K562 (cell line): Measurements from ENCODE around the gene HRH3. TPM values are rescaled to one million over a fixed set of nuclear protein-coding genes. Genes with fewer than 3 reads are reported as not detected.
A peak's percentile ranks its signal among the peaks of the same experiment; 100 is the strongest.

Source experiments
- ATAC-seq: fragments of 200-7000 bp; cut with Tn5 transposase; 3 replicates; pipeline ENCODE4 v1.9.1; 2020; ENCODE audit warnings: moderate library complexity
- BruUV-seq: library from RNA; stranded (reverse); fragments of 400-500 nt; replicated peaks from 2 replicates; lab custom pipeline; 2021; lab: Mats Ljungman, UMichigan
- CTCF ChIA-PET: fragments of 300-600 bp; formaldehyde crosslinking; extraction: SDS; loops from one replicate; lab custom pipeline; 2021; ENCODE audit warnings: low intra/inter-chr PET ratio; lab: Yijun Ruan, JAX
- POLR2A ChIA-PET: fragments of 300-600, 350-650 bp; sonication (Branson Sonifier 250); formaldehyde crosslinking; extraction: SDS; loops from one replicate; lab custom pipeline; 2021; ENCODE audit warnings: antibody characterized with exemption, inconsistent platforms; lab: Yijun Ruan, JAX
- DNase-seq, 4 experiments: peaks; one replicate each; pipeline versions ENCODE4 v3.0.0 to v3.0.0-alpha.2; 2011 to 2018; ENCODE audit warnings: low spot score in 3 of 4, mixed read lengths in 3 of 4; ENCODE audit errors: extremely low read depth in 1 of 4
- FAIRE-seq: peaks from 2 replicates; lab custom pipeline; 2011; peaks lifted over from hg19 to GRCh38; lab: Jason Lieb, UNC
- H2AFZ ChIP-seq: 2 replicates; pipeline ENCODE4 v1.6.0; 2011; ENCODE audit warnings: low read depth, low read length, control low read depth, inconsistent platforms
- H3K27ac ChIP-seq: fragments of 200-600 bp; 3 replicates; pipeline ENCODE4 v1.8.0; 2011; ENCODE audit warnings: low read depth, mild to moderate bottlenecking, control low read depth, inconsistent platforms, low read length, moderate library complexity, mixed read lengths; ENCODE audit errors: extremely low read depth
- H3K27me3 ChIP-seq, 2 experiments: fragments of 300-600 bp in 1 of 2; 2 replicates in 1 of 2; 3 replicates in 1 of 2; pipeline versions ENCODE4 v1.6.0 to v1.8.0; 2011; ENCODE audit warnings: inconsistent platforms in 2 of 2, low read length in 2 of 2, mild to moderate bottlenecking in 1 of 2, mixed read lengths in 1 of 2, moderate library complexity in 1 of 2; ENCODE audit not compliant: control insufficient read depth in 2 of 2, insufficient read depth in 2 of 2
- H3K36me3 ChIP-seq: fragments of 300-600 bp; 3 replicates; pipeline ENCODE4 v1.8.0; 2011; ENCODE audit warnings: mild to moderate bottlenecking, low read length, inconsistent platforms; ENCODE audit not compliant: control insufficient read depth, insufficient read depth
- H3K4me1 ChIP-seq, 2 experiments: fragments of 200-600 bp in 1 of 2; replicated peaks in 1 of 2; 2 replicates in 1 of 2; 3 replicates in 1 of 2; pipeline versions ENCODE4 v1.5.1 to v1.8.0; 2011; ENCODE audit warnings: inconsistent platforms in 2 of 2, low read length in 2 of 2, mild to moderate bottlenecking in 1 of 2, mixed read lengths in 1 of 2, moderate library complexity in 1 of 2; ENCODE audit not compliant: control insufficient read depth in 2 of 2, insufficient read depth in 2 of 2
- H3K4me2 ChIP-seq: 2 replicates; pipeline ENCODE4 v1.6.1; 2011; ENCODE audit warnings: low read length, control low read depth, inconsistent platforms, mixed read lengths; ENCODE audit not compliant: insufficient read depth
- H3K4me3 ChIP-seq: fragments of 200-600 bp; sonication (generic), shearing (Covaris generic); 2 replicates; pipeline ENCODE4 v1.5.1; 2016; ENCODE audit warnings: control low read depth, inconsistent platforms
- H3K79me2 ChIP-seq: fragments of 200-600 bp; 3 replicates; pipeline ENCODE4 v1.8.0; 2011; ENCODE audit warnings: low read length, inconsistent platforms; ENCODE audit not compliant: control insufficient read depth, insufficient read depth
- H3K9ac ChIP-seq, 2 experiments: 2 replicates each; pipeline versions ENCODE4 v1.6.0 to v1.6.1; 2011; ENCODE audit warnings: low read depth in 2 of 2, low read length in 2 of 2, control low read depth in 1 of 2, inconsistent platforms in 1 of 2, mild to moderate bottlenecking in 1 of 2, mixed read lengths in 1 of 2; ENCODE audit not compliant: insufficient read depth in 1 of 2
- H3K9me1 ChIP-seq: one replicate; pipeline ENCODE4 v1.6.0; 2011; ENCODE audit warnings: inconsistent platforms, mild to moderate bottlenecking, low read length, moderate library complexity; ENCODE audit not compliant: control insufficient read depth, insufficient read depth
- H3K9me3 ChIP-seq: replicated peaks from 2 replicates; pipeline ENCODE4 v1.5.1; 2011; ENCODE audit warnings: low read depth, low read length, inconsistent platforms; ENCODE audit not compliant: control insufficient read depth, insufficient read depth
- H4K20me1 ChIP-seq: replicated peaks from 2 replicates; pipeline ENCODE4 v1.6.1; 2011; ENCODE audit warnings: low read length, inconsistent platforms, mixed read lengths; ENCODE audit not compliant: control insufficient read depth, insufficient read depth
- BCL6 ChIP-seq: fragments of 250-450 bp; sonication (Bioruptor Pico); IDR thresholded peaks from 2 replicates; pipeline ENCODE4 v1.4.0; 2020
- CBX8 ChIP-seq: fragments of 200-600 bp; sonication (generic); IDR thresholded peaks from 2 replicates; pipeline ENCODE4 v1.6.1; 2012; ENCODE audit warnings: borderline replicate concordance, mixed run types, low read depth, mild to moderate bottlenecking, moderate library complexity, mixed read lengths, low read length, control low read depth, inconsistent platforms; ENCODE audit not compliant: poor library complexity, severe bottlenecking; ENCODE audit errors: extremely low read depth
- HMGXB4 ChIP-seq: sonication (generic); formaldehyde crosslinking; IDR thresholded peaks from 2 replicates; pipeline ENCODE4 v1.8.1; 2023; ENCODE audit warnings: mild to moderate bottlenecking, missing genetic modification reagents
- JUN ChIP-seq, 2 experiments: sonication (generic) in 1 of 2; formaldehyde crosslinking in 1 of 2; IDR thresholded peaks; 2 replicates each; pipeline versions ENCODE4 v1.6.1 to v1.8.0; 2012 to 2022; ENCODE audit warnings: borderline replicate concordance in 2 of 2, mild to moderate bottlenecking in 2 of 2, improper control_type of control experiment in 1 of 2, low read depth in 1 of 2, low read length in 1 of 2, missing genetic modification reagents in 1 of 2
- MXD1 ChIP-seq: fragments of 250-450 bp; sonication (Bioruptor Pico); IDR thresholded peaks from 2 replicates; pipeline ENCODE4 v1.8.0; 2021; ENCODE audit warnings: borderline replicate concordance, mild to moderate bottlenecking, moderate library complexity; ENCODE audit not compliant: poor library complexity, severe bottlenecking
- NR2C2 ChIP-seq, 2 experiments: fragments of 200-800 bp in 1 of 2; sonication (Bioruptor generic) in 1 of 2; sonication (generic) in 1 of 2; formaldehyde crosslinking in 1 of 2; IDR thresholded peaks; 2 replicates each; pipeline versions ENCODE4 v1.6.1 to v1.8.0; 2016 to 2022; ENCODE audit warnings: mild to moderate bottlenecking in 1 of 2, missing compliant biosample characterization in 1 of 2, missing genetic modification characterization in 1 of 2, missing genetic modification reagents in 1 of 2
- PURB ChIP-seq: sonication (generic); formaldehyde crosslinking; IDR thresholded peaks from 2 replicates; pipeline ENCODE4 v1.9.0; 2021; ENCODE audit warnings: low read depth, mild to moderate bottlenecking, missing genetic modification reagents
- RBM34 ChIP-seq: fragments of 200-400 bp; formaldehyde crosslinking; IDR thresholded peaks from 2 replicates; pipeline ENCODE4 v1.6.1; 2018; ENCODE audit warnings: low read length, borderline replicate concordance; ENCODE audit not compliant: insufficient read depth
- SMARCC2 ChIP-seq: fragments of 450-650 bp; IDR thresholded peaks from 2 replicates; pipeline ENCODE4 v1.6.1; 2017; ENCODE audit warnings: antibody characterized with exemption, moderate library complexity, mild to moderate bottlenecking, low read depth
- TRIM25 ChIP-seq: fragments of 450-650 bp; IDR thresholded peaks from 2 replicates; pipeline ENCODE4 v1.7.0; 2016; ENCODE audit warnings: borderline replicate concordance
- TSC22D4 ChIP-seq: fragments of 450-650 bp; IDR thresholded peaks from 2 replicates; pipeline ENCODE4 v1.6.1; 2016; ENCODE audit warnings: missing genetic modification characterization, missing biosample characterization, control low read depth
- ZC3H4 ChIP-seq: sonication (generic); formaldehyde crosslinking; IDR thresholded peaks from 2 replicates; pipeline ENCODE4 v1.9.0; 2021; ENCODE audit warnings: missing genetic modification reagents, borderline replicate concordance
- ZNF584 ChIP-seq: fragments of 200-800 bp; sonication (Bioruptor generic); IDR thresholded peaks from 2 replicates; pipeline ENCODE4 v1.6.1; 2016; ENCODE audit warnings: low read depth, mild to moderate bottlenecking, missing genetic modification characterization, missing compliant biosample characterization
- WGBS: fragments of 100-300 bp; shearing (Covaris generic); methylation state at CpG from one replicate; pipeline ENCODE4 v1.1.6; 2016; ENCODE audit warnings: low coverage, mixed read lengths; ENCODE audit not compliant: insufficient coverage; ENCODE audit errors: missing lambda C conversion rate; 5-methylcytosine and 5-hydroxymethylcytosine counted together
- in situ Hi-C: fragments of 300-500 bp; cut with MboI; formaldehyde crosslinking; loops from 4 replicates; pipeline ENCODE4 v1.15.0; 2018; ENCODE audit warnings: inconsistent platforms, mixed read lengths
- intact Hi-C: fragments of 100-400 bp; cut with micrococcal nuclease; formaldehyde crosslinking; loops from 2 replicates; pipeline ENCODE4 v1.14.2; 2022
- polyA plus RNA-seq, 8 experiments: library from polyadenylated mRNA; depleted of rRNA in 4 of 8; stranded (reverse) in 5 of 8; unstranded in 3 of 8; fragments of >200 nt; fragmentation: Nextera tagmentation in 2 of 8; fragmentation: Illumina TruSeq in 1 of 8; extraction: Ambion mirVana in 2 of 8; extraction: Trizol in 1 of 8; gene quantifications; 2 replicates each; pipeline versions ENCODE4 v1.2.1 to v1.2.3, GENCODE V29; 2011 to 2014; ENCODE audit warnings: inconsistent platforms in 1 of 8, missing spikeins in 1 of 8
- total RNA-seq, 7 experiments: library from RNA; depleted of rRNA in 6 of 7; stranded (reverse); fragments of >200 nt in 6 of 7; fragmentation: Illumina TruSeq in 2 of 7; extraction: Trizol in 2 of 7; gene quantifications; 2 replicates each; pipeline versions ENCODE4 v1.2.1 to v1.2.3, GENCODE V29; 2011 to 2021; ENCODE audit warnings: low replicate concordance in 1 of 7
- TF ChIP-seq, protein P1 (sequence below): sonication (generic); formaldehyde crosslinking; IDR thresholded peaks from 2 replicates; pipeline ENCODE4 v1.8.1; 2022; ENCODE audit warnings: missing genetic modification reagents

The HRH3 gene
- total and polyA plus RNA-seq, 9 of the 15 experiments (the other 6 are each of a cell fraction or from before 2014, with no cell fraction given) = not detected

GRCh38 chr20:62232194-62232593, 12.1 kb upstream of the HRH3 start (continued):
- TF ChIP-seq JUN (IDR thresholded peaks at IDR 0.05; ENCODE audit: borderline replicate concordance, low read depth, low read length) (no peak), JUN (CRISPR knock-in tag; IDR thresholded peaks at IDR 0.05; ENCODE audit: borderline replicate concordance) (no peak), TSC22D4 (tag) (no peak)
- TF ChIP-seq, all 486 proteins: peak for 0

DNA sequence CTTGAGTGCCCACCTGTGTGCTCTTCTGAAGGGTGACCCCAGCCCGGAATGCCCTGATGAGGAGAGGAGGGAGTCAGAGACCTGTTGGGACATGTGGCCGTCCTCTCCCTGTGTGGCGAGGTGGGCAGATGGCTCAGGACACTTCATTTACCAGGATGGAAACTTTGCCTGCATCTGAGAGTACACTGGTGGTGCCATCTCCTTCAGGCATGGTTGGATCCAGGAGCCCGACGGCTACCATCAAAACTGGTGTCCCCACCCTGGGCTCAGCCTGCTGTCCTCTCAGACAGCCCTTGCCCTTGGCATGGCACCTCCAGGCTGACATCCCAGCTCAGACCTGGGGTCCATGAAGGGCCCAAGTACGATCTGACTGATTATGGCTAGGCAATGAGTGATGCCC, 11.2 kb upstream of the HRH3 start:
- ATAC-seq = no peak

More for the DNA sequence above, 11.2 kb upstream of the HRH3 start:
- no TSS peak for BruUV-seq
- H3K36me3 ChIP-seq = no peaks in the 10 kb centered on the region
- no peaks in the 10 kb centered on the region for H3K79me2 ChIP-seq
- in situ Hi-C loops = no loop called here
- CTCF ChIA-PET = no interaction called here
- peaks cover 0 to 13% of the 10 kb centered on the region in 2 experiments; a peak in 2 of 5 replicates for H3K27me3 ChIP-seq
- intact Hi-C loops = no loop called here
- no peak overlapping the region for H3K4me3 ChIP-seq
- no peak overlapping the region for H2AFZ ChIP-seq
- H3K27ac ChIP-seq = no peak overlapping the region
- POLR2A ChIA-PET = no interaction called here
- FAIRE-seq (no peak), DNase-seq (no peak)
- no peaks in the 10 kb centered on the region for H4K20me1 ChIP-seq
- no peak overlapping the region for H3K4me2 ChIP-seq
- 0 out of 4 replicates have a peak overlapping the region, but pooled peaks of 1 of the 2 experiments have one; percentile 8 for H3K9ac ChIP-seq
- peaks cover 2% of the 10 kb centered on the region for H3K9me1 ChIP-seq
- TF ChIP-seq TRIM25 (no peak), BCL6 (CRISPR knock-in tag) (no peak), HMGXB4 (CRISPR knock-in tag) (no peak), MXD1 (CRISPR knock-in tag) (no peak), ZNF584 (CRISPR knock-in tag) (no peak), RBM34 (no peak), CBX8 (no peak), PURB (CRISPR knock-in tag) (no peak), NR2C2 (CRISPR knock-in tag; IDR thresholded peaks at IDR 0.05) (no peak), NR2C2 (tag; IDR thresholded peaks at IDR 0.05) (no peak), SMARCC2 (no peak), ZC3H4 (CRISPR knock-in tag) (no peak)
- TF ChIP-seq, protein P1, sequence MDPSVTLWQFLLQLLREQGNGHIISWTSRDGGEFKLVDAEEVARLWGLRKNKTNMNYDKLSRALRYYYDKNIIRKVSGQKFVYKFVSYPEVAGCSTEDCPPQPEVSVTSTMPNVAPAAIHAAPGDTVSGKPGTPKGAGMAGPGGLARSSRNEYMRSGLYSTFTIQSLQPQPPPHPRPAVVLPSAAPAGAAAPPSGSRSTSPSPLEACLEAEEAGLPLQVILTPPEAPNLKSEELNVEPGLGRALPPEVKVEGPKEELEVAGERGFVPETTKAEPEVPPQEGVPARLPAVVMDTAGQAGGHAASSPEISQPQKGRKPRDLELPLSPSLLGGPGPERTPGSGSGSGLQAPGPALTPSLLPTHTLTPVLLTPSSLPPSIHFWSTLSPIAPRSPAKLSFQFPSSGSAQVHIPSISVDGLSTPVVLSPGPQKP (CRISPR knock-in tag) = no peak
- 8% methylated on average over 6 of the region's 6 CpGs for WGBS
- peaks cover 7% of the 10 kb centered on the region; the same call in 1 of the 2 replicates for H3K9me3 ChIP-seq
- H3K4me1 ChIP-seq = peaks cover 5 to 39% of the 10 kb centered on the region in 2 experiments; a peak in 4 of 5 replicates
